Measurements from ENCODE around the gene TBXA2R.

The TBXA2R gene

GRCh38 chr19:3644351-3645066 is 37.8 kb upstream of the TBXA2R start:
- Histone ChIP-seq H3K36me3 (ENCODE audit: low read length) (no peaks in the 10 kb centered on the region), H2AFZ (ENCODE audit: low read depth, low read length, severe bottlenecking) (no peak overlapping the region), H3F3A (ENCODE audit: insufficient read depth) (no peaks in the 10 kb centered on the region), H3K9me3 (ENCODE audit: insufficient read depth, low read length) (no peaks in the 10 kb centered on the region), H3K79me2 (ENCODE audit: insufficient read depth, low read length) (no peaks in the 10 kb centered on the region), H3K4me2 (ENCODE audit: low read depth, low read length, poor library complexity, severe bottlenecking) (no peak overlapping the region), H3K4me3 (ENCODE audit: insufficient read depth, low read length, poor library complexity, severe bottlenecking) (no peak overlapping the region), H4K20me1 (ENCODE audit: low read depth, low read length) (no peaks in the 10 kb centered on the region), H3K27me3 (ENCODE audit: low read length) (no peaks in the 10 kb centered on the region), H3K27ac (ENCODE audit: low read depth, low read length) (no peak overlapping the region), H3K9ac (ENCODE audit: low read length) (no peak overlapping the region), H3K9me2 (replicated peaks; ENCODE audit: insufficient read depth, low read length) (no peaks in the 10 kb centered on the region)
- no peak for TF ChIP-seq EZH2phosphoT487 (conservative IDR thresholded peaks at IDR 0.05; ENCODE audit: low read length)
- TF ChIP-seq CTCF (IDR thresholded peaks at IDR 0.05; ENCODE audit: insufficient read depth, low read length, poor library complexity, severe bottlenecking) = no peak

- H4K20me1 ChIP-seq (ENCODE audit: low read depth, low read length) = no peaks in the 10 kb centered on the region
- no peaks in the 10 kb centered on the region for H3K79me2 ChIP-seq (ENCODE audit: insufficient read depth, low read length)
- no peaks in the 10 kb centered on the region for H3K9me3 ChIP-seq (ENCODE audit: insufficient read depth, low read length)
- H3K9me2 ChIP-seq (replicated peaks; ENCODE audit: insufficient read depth, low read length) = no peaks in the 10 kb centered on the region
- H3K27ac ChIP-seq (ENCODE audit: low read depth, low read length) = no peak overlapping the region
- H2AFZ ChIP-seq (ENCODE audit: low read depth, low read length, severe bottlenecking) = no peak overlapping the region
- H3K27me3 ChIP-seq (ENCODE audit: low read length) = no peaks in the 10 kb centered on the region
- H3K4me2 ChIP-seq (ENCODE audit: low read depth, low read length, poor library complexity, severe bottlenecking) = no peak overlapping the region
- no peak overlapping the region for H3K4me3 ChIP-seq (ENCODE audit: insufficient read depth, low read length, poor library complexity, severe bottlenecking)
- TF ChIP-seq CTCF (IDR thresholded peaks at IDR 0.05; ENCODE audit: insufficient read depth, low read length, poor library complexity, severe bottlenecking) = no peak
- no peak for TF ChIP-seq EZH2phosphoT487 (conservative IDR thresholded peaks at IDR 0.05; ENCODE audit: low read length)
- H3K36me3 ChIP-seq (ENCODE audit: low read length) = no peaks in the 10 kb centered on the region
- no peaks in the 10 kb centered on the region for H3F3A ChIP-seq (ENCODE audit: insufficient read depth)
- H3K9ac ChIP-seq (ENCODE audit: low read length) = no peak overlapping the region
Measured at GRCh38 chr19:3643674-3644313, 37.1 kb upstream of the TBXA2R start.

- Histone ChIP-seq H3K4me2 (ENCODE audit: low read depth, low read length, poor library complexity, severe bottlenecking) (no peak overlapping the region), H3K9me2 (replicated peaks; ENCODE audit: insufficient read depth, low read length) (no peaks in the 10 kb centered on the region), H3K36me3 (ENCODE audit: low read length) (no peaks in the 10 kb centered on the region), H3F3A (ENCODE audit: insufficient read depth) (no peaks in the 10 kb centered on the region), H3K9me3 (ENCODE audit: insufficient read depth, low read length) (no peaks in the 10 kb centered on the region), H3K4me3 (ENCODE audit: insufficient read depth, low read length, poor library complexity, severe bottlenecking) (no peak overlapping the region), H4K20me1 (ENCODE audit: low read depth, low read length) (no peaks in the 10 kb centered on the region), H2AFZ (ENCODE audit: low read depth, low read length, severe bottlenecking) (no peak overlapping the region), H3K27me3 (ENCODE audit: low read length) (no peaks in the 10 kb centered on the region), H3K9ac (ENCODE audit: low read length) (no peak overlapping the region), H3K79me2 (ENCODE audit: insufficient read depth, low read length) (no peaks in the 10 kb centered on the region), H3K27ac (ENCODE audit: low read depth, low read length) (no peak overlapping the region)
- TF ChIP-seq EZH2phosphoT487 (conservative IDR thresholded peaks at IDR 0.05; ENCODE audit: low read length) (no peak), CTCF (IDR thresholded peaks at IDR 0.05; ENCODE audit: insufficient read depth, low read length, poor library complexity, severe bottlenecking) (no peak)
Measured at GRCh38 chr19:3642987-3643673, 36.5 kb upstream of the TBXA2R start.

Measured in SU-DHL-6 (cell line).